Fibroblast of lung (primary cell): ENCODE results near the gene PAPPA.

Source experiments
- EZH2 ChIP-seq: IDR thresholded peaks from 2 replicates; pipeline ENCODE4 v1.5.1; 2012; ENCODE audit warnings: low read length, control low read depth, mild to moderate bottlenecking; ENCODE audit errors: missing control alignments
- TF ChIP-seq, protein P1 (sequence below), 2 donors: IDR thresholded peaks in 1 of 2; conservative IDR thresholded peaks in 1 of 2; 1 replicate in 1 of 2; 2 replicates in 1 of 2; pipeline ENCODE4 v1.5.1; 2011 to 2012; ENCODE audit warnings: low read length in 2 of 2, control low read depth in 1 of 2, inconsistent platforms in 1 of 2, low read depth in 1 of 2, mild to moderate bottlenecking in 1 of 2

DNA sequence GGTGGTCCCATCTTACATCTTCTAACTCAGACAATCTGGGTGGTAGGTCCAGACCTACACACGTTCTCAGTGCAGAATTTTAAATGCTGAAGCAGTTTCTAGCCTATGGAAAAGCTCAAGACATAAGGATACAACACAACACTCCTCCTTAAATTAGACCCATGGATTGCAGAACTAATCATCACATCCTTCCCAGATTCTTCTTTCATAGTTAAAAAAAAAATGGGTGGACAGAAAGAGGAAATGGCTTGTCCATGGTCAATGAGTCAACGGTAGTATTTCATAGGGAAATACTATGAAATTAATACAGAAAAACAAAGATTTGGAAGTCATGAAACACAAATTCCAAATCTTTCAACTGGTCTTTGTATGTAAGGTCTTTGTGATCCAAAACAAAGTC lies 106.9 kb downstream of the PAPPA start:
- TF ChIP-seq, protein P1, sequence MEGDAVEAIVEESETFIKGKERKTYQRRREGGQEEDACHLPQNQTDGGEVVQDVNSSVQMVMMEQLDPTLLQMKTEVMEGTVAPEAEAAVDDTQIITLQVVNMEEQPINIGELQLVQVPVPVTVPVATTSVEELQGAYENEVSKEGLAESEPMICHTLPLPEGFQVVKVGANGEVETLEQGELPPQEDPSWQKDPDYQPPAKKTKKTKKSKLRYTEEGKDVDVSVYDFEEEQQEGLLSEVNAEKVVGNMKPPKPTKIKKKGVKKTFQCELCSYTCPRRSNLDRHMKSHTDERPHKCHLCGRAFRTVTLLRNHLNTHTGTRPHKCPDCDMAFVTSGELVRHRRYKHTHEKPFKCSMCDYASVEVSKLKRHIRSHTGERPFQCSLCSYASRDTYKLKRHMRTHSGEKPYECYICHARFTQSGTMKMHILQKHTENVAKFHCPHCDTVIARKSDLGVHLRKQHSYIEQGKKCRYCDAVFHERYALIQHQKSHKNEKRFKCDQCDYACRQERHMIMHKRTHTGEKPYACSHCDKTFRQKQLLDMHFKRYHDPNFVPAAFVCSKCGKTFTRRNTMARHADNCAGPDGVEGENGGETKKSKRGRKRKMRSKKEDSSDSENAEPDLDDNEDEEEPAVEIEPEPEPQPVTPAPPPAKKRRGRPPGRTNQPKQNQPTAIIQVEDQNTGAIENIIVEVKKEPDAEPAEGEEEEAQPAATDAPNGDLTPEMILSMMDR (conservative IDR thresholded peaks at IDR 0.05 in 1 of 2, IDR thresholded peaks at IDR 0.05 in 1 of 2; ENCODE audit: low read depth in 1 of 2, low read length in 2 of 2), result no peak
- no peak for TF ChIP-seq EZH2
